Cardiac muscle cell (in vitro differentiated cells and primary cell): ENCODE measurements around the gene RAD18. TPM values are rescaled to one million over a fixed set of nuclear protein-coding genes. Genes with fewer than 3 reads are reported as not detected.

Experiments used
- DNase-seq, 2 donors: peaks; one replicate each; pipeline versions ENCODE4 v3.0.0 to v3.0.0-alpha.2; 2010 to 2017; ENCODE audit warnings: low read depth in 1 of 2, low spot score in 1 of 2
- H3K27ac ChIP-seq: fragments of 200-600 bp; sonication (generic); 2 replicates; pipeline ENCODE4 v1.5.1; 2016
- H3K27me3 ChIP-seq: fragments of 200-600 bp; sonication (generic); 2 replicates; pipeline ENCODE4 v1.6.0; 2016; ENCODE audit warnings: control low read depth
- H3K36me3 ChIP-seq: fragments of 200-600 bp; sonication (generic); 2 replicates; pipeline ENCODE4 v1.5.1; 2016; ENCODE audit warnings: control low read depth
- H3K4me1 ChIP-seq: fragments of 200-600 bp; sonication (generic); 2 replicates; pipeline ENCODE4 v1.8.1; 2017; ENCODE audit warnings: low read depth, mild to moderate bottlenecking, mixed run types
- H3K4me3 ChIP-seq: fragments of 200-600 bp; sonication (generic); 2 replicates; pipeline ENCODE4 v1.5.1; 2016; ENCODE audit warnings: mild to moderate bottlenecking
- H3K9me3 ChIP-seq: fragments of 200-600 bp; sonication (generic); 2 replicates; pipeline ENCODE4 v1.5.1; 2017; ENCODE audit warnings: low read depth, mild to moderate bottlenecking, control low read depth
- polyA plus RNA-seq: library from polyadenylated mRNA; unstranded; fragments of >200 nt; fragmentation: Nextera tagmentation; extraction: Ambion mirVana; gene quantifications from 2 replicates; pipeline ENCODE4 v1.2.1, GENCODE V29; 2016
- total RNA-seq: library from RNA; depleted of rRNA; stranded (reverse); fragments of >200 nt; gene quantifications from 2 replicates; pipeline ENCODE4 v1.2.3, GENCODE V29; 2016
- TF ChIP-seq, protein P1 (sequence below): IDR thresholded peaks from 2 replicates; pipeline ENCODE4 v1.5.1; 2012; ENCODE audit warnings: low read depth, mild to moderate bottlenecking, low read length

Gene RAD18
- total and polyA plus RNA-seq, 2 experiments from 2014 or later, result 5.9 to 7.8 TPM

DNA sequence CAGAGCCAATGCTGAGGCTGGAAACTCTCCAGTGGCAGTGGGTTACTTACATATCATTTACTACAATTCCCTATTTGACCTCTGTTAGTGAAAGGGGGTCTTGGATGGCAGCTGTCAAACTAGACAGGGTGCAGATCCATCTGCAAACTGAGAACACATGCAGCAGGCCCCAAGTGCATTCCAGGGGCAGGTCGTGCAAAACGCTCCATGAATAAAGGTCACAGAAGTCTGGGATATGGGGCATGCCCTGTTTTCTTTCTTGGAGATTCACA, 25.0 kb upstream of the RAD18 start:
- H3K4me1 ChIP-seq, result peaks cover 14% of the 10 kb centered on the region
- no peak overlapping the region for H3K4me3 ChIP-seq
- H3K9me3 ChIP-seq, result no peaks in the 10 kb centered on the region
- no peaks in the 10 kb centered on the region for H3K27me3 ChIP-seq
- peak in 1 of 2 donors; percentile 51 for DNase-seq
- TF ChIP-seq, protein P1, sequence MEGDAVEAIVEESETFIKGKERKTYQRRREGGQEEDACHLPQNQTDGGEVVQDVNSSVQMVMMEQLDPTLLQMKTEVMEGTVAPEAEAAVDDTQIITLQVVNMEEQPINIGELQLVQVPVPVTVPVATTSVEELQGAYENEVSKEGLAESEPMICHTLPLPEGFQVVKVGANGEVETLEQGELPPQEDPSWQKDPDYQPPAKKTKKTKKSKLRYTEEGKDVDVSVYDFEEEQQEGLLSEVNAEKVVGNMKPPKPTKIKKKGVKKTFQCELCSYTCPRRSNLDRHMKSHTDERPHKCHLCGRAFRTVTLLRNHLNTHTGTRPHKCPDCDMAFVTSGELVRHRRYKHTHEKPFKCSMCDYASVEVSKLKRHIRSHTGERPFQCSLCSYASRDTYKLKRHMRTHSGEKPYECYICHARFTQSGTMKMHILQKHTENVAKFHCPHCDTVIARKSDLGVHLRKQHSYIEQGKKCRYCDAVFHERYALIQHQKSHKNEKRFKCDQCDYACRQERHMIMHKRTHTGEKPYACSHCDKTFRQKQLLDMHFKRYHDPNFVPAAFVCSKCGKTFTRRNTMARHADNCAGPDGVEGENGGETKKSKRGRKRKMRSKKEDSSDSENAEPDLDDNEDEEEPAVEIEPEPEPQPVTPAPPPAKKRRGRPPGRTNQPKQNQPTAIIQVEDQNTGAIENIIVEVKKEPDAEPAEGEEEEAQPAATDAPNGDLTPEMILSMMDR, result no peak
- H3K27ac ChIP-seq, result peak overlapping the region; percentile 72
- no peaks in the 10 kb centered on the region for H3K36me3 ChIP-seq

DNA sequence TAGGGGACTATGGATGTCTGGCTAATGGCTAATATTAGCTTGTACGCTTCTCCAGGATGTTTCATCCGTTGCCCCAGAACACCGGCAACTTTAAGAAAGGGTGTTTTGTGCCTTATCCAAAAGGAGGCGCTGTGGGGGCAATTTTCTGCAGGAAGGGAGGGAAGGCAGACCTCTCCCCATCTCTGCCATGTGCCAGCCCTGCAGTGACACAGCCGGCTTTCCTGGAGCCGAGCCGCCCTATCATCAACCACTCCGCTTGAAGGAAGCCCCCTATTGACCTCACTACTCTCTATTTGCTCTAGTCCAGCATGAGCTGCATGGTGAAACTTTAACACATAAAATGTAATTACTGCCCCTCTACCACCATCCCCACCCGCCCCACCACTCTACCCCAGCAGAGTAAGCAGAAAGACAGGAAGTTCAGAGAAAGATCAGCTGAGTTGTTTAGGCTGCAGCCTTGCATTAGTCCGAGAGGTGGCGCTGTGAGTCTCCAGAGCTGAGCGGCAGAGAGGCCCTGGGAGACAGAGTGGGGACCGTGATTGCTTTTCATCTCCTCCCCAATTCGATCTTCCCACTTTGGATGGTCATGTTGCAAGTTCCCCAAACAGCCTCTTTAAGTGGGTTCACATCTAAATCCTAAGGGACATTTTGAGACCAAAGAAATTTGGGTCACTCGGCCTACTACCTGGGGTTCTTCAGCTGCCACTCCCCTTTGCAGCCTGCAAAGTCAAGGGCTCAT, 24.5 kb upstream of the RAD18 start:
- H3K9me3 ChIP-seq, result no peaks in the 10 kb centered on the region
- H3K27me3 ChIP-seq, result no peaks in the 10 kb centered on the region
- H3K4me3 ChIP-seq, result no peak overlapping the region
- TF ChIP-seq, protein P1, result peak; percentile 80
- peak; percentile 74 to 82 for DNase-seq
- peak overlapping the region; percentile 42 for H3K27ac ChIP-seq
- H3K36me3 ChIP-seq, result no peaks in the 10 kb centered on the region
- H3K4me1 ChIP-seq, result peaks cover 14% of the 10 kb centered on the region

DNA sequence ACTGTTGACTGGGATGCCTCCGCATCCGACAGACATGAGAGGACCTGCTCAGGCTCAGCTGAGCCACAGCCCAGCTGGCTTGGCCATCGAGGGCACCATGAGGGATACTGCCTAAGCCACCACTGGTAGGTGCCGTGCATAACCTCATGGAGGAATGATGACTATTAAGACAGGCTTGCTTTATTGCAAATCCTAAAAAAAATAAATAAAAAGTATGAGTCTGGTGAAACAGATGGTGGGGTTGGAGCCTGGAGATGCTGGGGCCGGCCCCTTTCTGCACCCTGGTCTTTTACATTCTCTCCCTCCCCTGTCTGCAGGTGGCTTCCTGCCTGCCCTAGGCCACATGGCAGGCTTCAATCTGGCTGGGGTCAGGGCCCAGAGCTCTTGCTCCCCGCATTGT, 24.0 kb upstream of the RAD18 start:
- Histone ChIP-seq H3K4me1 (peaks cover 14% of the 10 kb centered on the region), H3K27ac (peak overlapping the region; percentile 42), H3K4me3 (no peak overlapping the region), H3K9me3 (no peaks in the 10 kb centered on the region), H3K27me3 (no peaks in the 10 kb centered on the region), H3K36me3 (no peaks in the 10 kb centered on the region)
- no peak for DNase-seq
- TF ChIP-seq, protein P1, result no peak

DNA sequence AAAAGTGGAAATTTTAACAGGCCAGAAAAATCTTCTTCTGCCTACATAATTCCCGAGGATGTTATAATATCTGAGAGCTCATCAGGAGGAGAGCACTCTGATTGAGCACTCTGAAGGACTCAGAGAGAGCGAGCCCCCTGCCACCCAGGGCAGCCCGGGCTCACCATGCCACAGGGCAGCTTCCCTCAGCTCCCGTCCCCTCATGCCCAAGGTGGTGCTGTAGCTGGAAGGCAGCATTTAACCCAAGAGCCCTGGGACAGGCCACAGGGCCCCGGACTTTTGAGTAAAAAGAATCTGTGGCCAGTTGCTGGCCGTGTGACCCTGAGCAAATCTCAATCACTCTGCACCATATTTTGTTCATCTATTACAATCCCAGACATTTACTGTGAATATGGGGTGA, 23.5 kb upstream of the RAD18 start:
- DNase-seq, result no peak
- TF ChIP-seq, protein P1, result no peak
- Histone ChIP-seq H3K36me3 (no peaks in the 10 kb centered on the region), H3K9me3 (no peaks in the 10 kb centered on the region), H3K4me1 (peaks cover 14% of the 10 kb centered on the region), H3K27ac (no peak overlapping the region), H3K4me3 (no peak overlapping the region), H3K27me3 (no peaks in the 10 kb centered on the region)

DNA sequence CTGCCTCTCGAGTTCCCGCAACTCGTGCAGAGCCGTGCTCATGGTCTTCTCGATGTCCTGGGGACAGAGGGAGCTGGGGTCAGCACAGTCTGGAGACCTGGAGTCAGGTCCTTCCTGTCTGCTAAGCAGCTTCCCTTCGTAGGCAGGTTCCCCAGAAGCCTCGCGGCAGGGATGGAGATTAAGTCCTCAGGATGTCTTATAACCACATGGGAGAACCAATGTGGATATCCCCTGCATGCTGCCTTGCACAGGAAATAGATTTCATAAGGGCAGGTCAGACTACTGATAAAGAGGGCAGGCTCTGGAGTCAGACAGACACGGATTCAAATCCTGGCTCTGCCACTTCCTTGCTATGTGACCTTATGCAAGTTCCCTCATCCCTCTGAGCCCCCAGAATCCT, 22.6 kb upstream of the RAD18 start:
- TF ChIP-seq, protein P1, result no peak
- Histone ChIP-seq H3K27me3 (no peaks in the 10 kb centered on the region), H3K4me1 (peaks cover 14% of the 10 kb centered on the region), H3K36me3 (no peaks in the 10 kb centered on the region), H3K9me3 (no peaks in the 10 kb centered on the region), H3K27ac (no peak overlapping the region), H3K4me3 (no peak overlapping the region)
- DNase-seq, result no peak
